Measurements from ENCODE around the gene FKBP1A. TPM values are rescaled to one million over a fixed set of nuclear protein-coding genes. Genes with fewer than 3 reads are reported as not detected.

FKBP1A gene
- total RNA-seq, 1 experiment from 2014 or later = 196 TPM

- Mint-ChIP-seq H3K4me3 (no peak overlapping the region), H3K4me1 (peaks cover 15 to 26% of the 10 kb centered on the region in 2 experiments), H3K27me3 (ENCODE audit: low read depth) (peaks cover 9% of the 10 kb centered on the region), H3K9me3 (peaks cover 17 to 38% of the 10 kb centered on the region in 2 experiments), H3K36me3 (ENCODE audit: insufficient read depth in 1 of 3, low read depth in 3 of 3) (peaks cover 2 to 6% (median 4%) of the 10 kb centered on the region in 3 experiments; a peak in 3 of 7 replicates), H3K27ac (no peak overlapping the region)
- Histone ChIP-seq H3K23ac (ENCODE audit: insufficient read length, low read depth, low read length) (no peak overlapping the region), H3K9me3 (ENCODE audit: control insufficient read depth, low read depth, low read length) (no peaks in the 10 kb centered on the region), H4K91ac (ENCODE audit: insufficient read length, low read depth, low read length) (no peak overlapping the region), H3K79me1 (ENCODE audit: insufficient read depth, low read depth, low read length, poor library complexity, severe bottlenecking) (no peaks in the 10 kb centered on the region), H3T11ph (ENCODE audit: low read length) (no peak overlapping the region), H4K5ac (ENCODE audit: insufficient read length, low read depth, low read length) (no peak overlapping the region), H3K79me2 (ENCODE audit: insufficient read depth, low read length) (no peaks in the 10 kb centered on the region), H3K27me3 (ENCODE audit: insufficient read depth, low read length) (no peaks in the 10 kb centered on the region), H4K20me1 (ENCODE audit: control insufficient read depth, insufficient read depth, insufficient read length) (no peaks in the 10 kb centered on the region), H2AK5ac (ENCODE audit: insufficient read length, low read length) (no peak overlapping the region), H2BK15ac (ENCODE audit: low read depth, low read length) (no peak overlapping the region), H4K8ac (replicated peaks; ENCODE audit: insufficient read length, low read depth, low read length) (no peak overlapping the region), H2BK20ac (ENCODE audit: low read depth, low read length, poor library complexity, severe bottlenecking) (no peak overlapping the region), H3K4me1 (ENCODE audit: insufficient read depth, low read length) (no peaks in the 10 kb centered on the region), H3K23me2 (ENCODE audit: insufficient read length, low read depth, low read length, poor library complexity, severe bottlenecking) (no peaks in the 10 kb centered on the region), H2AFZ (ENCODE audit: low read length) (no peak overlapping the region), H2BK5ac (ENCODE audit: insufficient read length, low read length) (no peak overlapping the region), H3K56ac (ENCODE audit: insufficient read length, low read depth, low read length) (no peak overlapping the region), H3K9ac (ENCODE audit: extremely low read depth, insufficient read length, low read length) (no peak overlapping the region), H3K4ac (ENCODE audit: low read depth, low read length) (no peak overlapping the region), H2BK120ac (ENCODE audit: low read depth, low read length, poor library complexity, severe bottlenecking) (no peak overlapping the region), H3K27ac (ENCODE audit: insufficient read length, low read depth, low read length) (no peak overlapping the region), H3K18ac (ENCODE audit: insufficient read length, low read depth, low read length) (no peak overlapping the region), H3K4me2 (ENCODE audit: insufficient read depth, insufficient read length, low read length) (no peak overlapping the region), H3K14ac (ENCODE audit: insufficient read depth, low read length) (no peak overlapping the region), H2BK12ac (ENCODE audit: insufficient read length, low read depth, low read length) (no peak overlapping the region)
- no peak for TF ChIP-seq CTCF (conservative IDR thresholded peaks at IDR 0.05)
- no peak for DNase-seq
- no CpG with 5 or more reads among the region's 4 CpGs for WGBS (ENCODE audit: extremely low coverage, insufficient read length, low lambda C conversion rate)
These were observed 27.2 kb upstream of the FKBP1A start for GRCh38 chr20:1420066-1420465.

All from H9 (cell line).